Activated naive CD4-positive, alpha-beta T cell treated with anti-CD3 and anti-CD28 coated beads, Interleukin-2, amount 10 ng/mL, durations not matched to agents 7 days and 5 days (primary cell): ENCODE data around the gene CMTM2.
"Not testable (repeated sequence)": the region's sequence is repeated elsewhere in the genome, so short reads cannot be mapped to it uniquely, and the experiment has no call there.

Experiments
- CTCF ChIA-PET: fragments of 350-600 bp; sonication (Branson Sonifier 250); formaldehyde crosslinking; loops from one replicate; lab custom pipeline; 2021; ENCODE audit warnings: antibody characterized with exemption; lab: Charles Lee
- DNase-seq: peaks from one replicate; pipeline ENCODE4 v3.0.0-alpha.2; 2020
- H3K27ac Mint-ChIP-seq: one replicate; pipeline ENCODE4 v1.8.0; 2021; ENCODE audit warnings: mild to moderate bottlenecking, moderate library complexity, mixed read lengths
- H3K27me3 Mint-ChIP-seq: one replicate; pipeline ENCODE4 v1.8.0; 2021; ENCODE audit warnings: mild to moderate bottlenecking, mixed read lengths
- H3K36me3 Mint-ChIP-seq: one replicate; pipeline ENCODE4 v1.8.0; 2021; ENCODE audit warnings: mixed read lengths
- H3K4me1 Mint-ChIP-seq: one replicate; pipeline ENCODE4 v1.8.0; 2021; ENCODE audit warnings: mixed read lengths
- H3K4me3 Mint-ChIP-seq: one replicate; pipeline ENCODE4 v1.8.0; 2021; ENCODE audit warnings: mild to moderate bottlenecking, moderate library complexity, mixed read lengths
- H3K9me3 Mint-ChIP-seq: one replicate; pipeline ENCODE4 v1.8.0; 2021; ENCODE audit warnings: mixed read lengths

CMTM2 gene

GRCh38 chr16:66580605-66581209 is 1.4 kb downstream of the CMTM2 start:
- no peak overlapping the region for H3K4me3 Mint-ChIP-seq
- CTCF ChIA-PET = interaction anchor here (0.9 to 3.3 kb wide), 6 partner anchors 9 to 69 kb away, joined by 3 to 13 read pairs (median 6); no protein-coding TSS in a partner anchor
- H3K4me1 Mint-ChIP-seq = peaks cover 16% of the 10 kb centered on the region
- no peaks in the 10 kb centered on the region for H3K36me3 Mint-ChIP-seq
- no peaks in the 10 kb centered on the region for H3K9me3 Mint-ChIP-seq
- peaks cover 50% of the 10 kb centered on the region for H3K27me3 Mint-ChIP-seq
- no peak overlapping the region for H3K27ac Mint-ChIP-seq
- no peak for DNase-seq

GRCh38 chr16:66581246-66581952 is 2.1 kb downstream of the CMTM2 start:
- no peak overlapping the region for H3K4me3 Mint-ChIP-seq
- CTCF ChIA-PET = interaction anchor here (0.9 to 2.6 kb wide), 5 partner anchors 8 to 69 kb away, joined by 3 to 8 read pairs (median 4); no protein-coding TSS in a partner anchor
- H3K4me1 Mint-ChIP-seq = peaks cover 23% of the 10 kb centered on the region
- no peaks in the 10 kb centered on the region for H3K36me3 Mint-ChIP-seq
- DNase-seq = no peak
- H3K27ac Mint-ChIP-seq = no peak overlapping the region
- no peaks in the 10 kb centered on the region for H3K9me3 Mint-ChIP-seq
- H3K27me3 Mint-ChIP-seq = peaks cover 50% of the 10 kb centered on the region

DNA sequence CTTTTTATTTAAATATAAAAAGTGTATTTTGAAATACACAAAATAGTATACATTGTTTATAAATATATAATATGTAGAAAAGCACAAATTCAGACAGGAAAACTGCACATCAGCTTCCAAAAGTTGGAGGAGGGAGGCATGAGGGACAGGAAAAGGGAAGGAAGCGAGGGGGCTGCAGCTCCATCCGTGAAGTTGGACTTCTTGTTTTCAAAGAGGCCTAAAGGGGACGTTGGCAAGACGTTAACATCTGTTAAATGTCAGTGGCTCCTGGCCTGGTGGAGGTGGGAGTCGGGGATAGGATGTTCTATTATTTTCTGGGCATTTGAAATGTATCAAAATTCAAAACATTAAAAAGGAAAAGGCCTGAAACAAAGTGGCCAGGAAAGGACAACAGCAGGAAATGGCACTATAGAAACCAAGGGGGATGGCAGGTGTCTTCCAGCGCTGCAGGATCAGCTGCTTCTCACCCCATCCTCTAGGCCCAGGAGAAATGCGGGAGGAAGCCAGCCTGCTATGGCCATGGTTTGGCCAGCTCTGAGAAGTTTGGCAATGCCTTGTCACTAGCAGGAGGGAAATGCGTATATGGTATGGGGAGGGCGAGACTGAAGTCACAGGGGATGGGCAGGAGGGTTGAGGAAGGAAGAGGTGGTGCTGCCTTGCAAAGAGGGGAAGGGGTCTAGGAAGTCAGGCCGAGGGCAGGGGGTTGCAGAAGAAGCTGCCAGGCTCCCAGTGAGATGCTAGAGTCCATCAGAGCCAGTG is 6.4 kb downstream of the CMTM2 start:
- CTCF ChIA-PET = interaction anchor here (0.9 to 2.1 kb wide), 6 partner anchors 21 to 179 kb away, joined by 3 to 7 read pairs (median 4); no protein-coding TSS in a partner anchor
- Mint-ChIP-seq H3K9me3 (no peaks in the 10 kb centered on the region), H3K36me3 (no peaks in the 10 kb centered on the region), H3K27ac (peak overlapping the region; percentile 35), H3K4me1 (peaks cover 46% of the 10 kb centered on the region), H3K27me3 (peaks cover 16% of the 10 kb centered on the region), H3K4me3 (no peak overlapping the region)
- no peak for DNase-seq

- Mint-ChIP-seq H3K9me3 (no peaks in the 10 kb centered on the region), H3K27ac (peak overlapping the region; percentile 7)
- CTCF ChIA-PET = interaction anchor here (0.6 to 3.1 kb wide), 9 partner anchors 13 to 248 kb away, joined by 4 to 65 read pairs (median 31); partner anchors contain the start of gene CKLF
Observed at GRCh38 chr16:66587881-66588600, 8.8 kb downstream of the CMTM2 start.

GRCh38 chr16:66588981-66589713 is 9.9 kb downstream of the CMTM2 start:
- H3K9me3 Mint-ChIP-seq = no peaks in the 10 kb centered on the region
- peak overlapping the region; percentile 65 for H3K4me3 Mint-ChIP-seq
- DNase-seq = peak; percentile 81
- CTCF ChIA-PET = interaction anchor here (0.7 to 3.1 kb wide), 30 partner anchors 8 to 247 kb away, joined by 3 to 65 read pairs (median 6); partner anchors contain the start of genes CKLF and CMTM2
- peak overlapping the region; percentile 55 for H3K27ac Mint-ChIP-seq
- peaks cover 56% of the 10 kb centered on the region for H3K4me1 Mint-ChIP-seq
- peaks cover 9% of the 10 kb centered on the region for H3K27me3 Mint-ChIP-seq
- no peaks in the 10 kb centered on the region for H3K36me3 Mint-ChIP-seq

More at GRCh38 chr16:66587881-66588600, 8.8 kb downstream of the CMTM2 start:
- H3K27me3 Mint-ChIP-seq = peaks cover 9% of the 10 kb centered on the region
- H3K36me3 Mint-ChIP-seq = no peaks in the 10 kb centered on the region
- H3K4me1 Mint-ChIP-seq = peaks cover 56% of the 10 kb centered on the region
- no peak for DNase-seq
- no peak overlapping the region for H3K4me3 Mint-ChIP-seq

DNA sequence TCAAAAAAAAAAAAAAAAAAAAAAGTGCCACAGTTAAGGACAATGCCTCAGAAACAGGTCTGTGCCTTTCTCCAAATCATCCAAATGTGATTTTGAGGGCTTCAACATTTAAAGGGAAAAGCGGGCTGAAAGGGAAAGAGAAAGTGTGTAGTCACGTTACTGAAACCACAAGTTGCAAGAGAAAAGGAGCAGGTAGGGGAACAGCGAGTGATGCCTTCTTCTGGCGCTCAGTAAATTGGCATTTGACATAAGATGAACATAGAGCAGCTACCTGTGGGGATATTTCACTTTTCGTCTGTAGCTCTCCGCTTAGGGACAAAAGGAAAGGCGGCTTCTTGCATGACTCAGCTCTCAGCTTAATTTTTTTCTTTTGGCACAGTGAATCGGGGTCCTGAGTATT is 11.1 kb downstream of the CMTM2 start:
- Mint-ChIP-seq H3K27ac (peak overlapping the region; percentile 55), H3K27me3 (peaks cover 9% of the 10 kb centered on the region), H3K36me3 (no peaks in the 10 kb centered on the region), H3K4me3 (peak overlapping the region; percentile 65), H3K9me3 (no peaks in the 10 kb centered on the region), H3K4me1 (peaks cover 65% of the 10 kb centered on the region)
- DNase-seq = peak; percentile 59
- CTCF ChIA-PET = interaction anchor here (1.1 to 3.1 kb wide), 14 partner anchors 9 to 248 kb away, joined by 3 to 65 read pairs (median 19); partner anchors contain the start of gene CKLF

DNA sequence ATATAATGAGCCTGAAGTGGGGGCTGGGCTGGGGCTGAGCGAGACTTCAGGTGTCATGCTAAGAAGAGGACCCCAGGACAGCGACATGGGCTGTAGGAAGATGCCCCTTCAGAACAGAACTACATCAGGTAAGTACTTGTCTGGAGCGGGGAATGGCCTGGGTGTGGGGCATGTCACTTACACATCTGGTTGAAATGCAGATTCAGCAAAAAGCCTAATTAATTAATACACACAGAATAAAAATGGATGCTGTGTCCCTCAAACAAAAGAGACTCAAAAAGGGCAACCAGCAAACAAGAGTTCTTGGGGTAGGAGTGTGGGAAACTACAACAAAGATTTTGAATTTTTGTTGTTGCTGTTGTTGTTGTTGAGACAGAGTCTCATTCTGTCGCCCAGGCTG is 11.8 kb downstream of the CMTM2 start:
- Mint-ChIP-seq H3K4me1 (peaks cover 60% of the 10 kb centered on the region), H3K36me3 (no peaks in the 10 kb centered on the region), H3K9me3 (no peaks in the 10 kb centered on the region), H3K4me3 (no peak overlapping the region), H3K27me3 (peaks cover 9% of the 10 kb centered on the region), H3K27ac (no peak overlapping the region)
- no peak for DNase-seq
- CTCF ChIA-PET = interaction anchor here (1.1 to 3.1 kb wide), 9 partner anchors 9 to 233 kb away, joined by 3 to 65 read pairs (median 29); partner anchors contain the start of gene CKLF

GRCh38 chr16:66592241-66592640 is 13.0 kb downstream of the CMTM2 start:
- peaks cover 9% of the 10 kb centered on the region for H3K27me3 Mint-ChIP-seq
- H3K9me3 Mint-ChIP-seq = no peaks in the 10 kb centered on the region
- no peak overlapping the region for H3K27ac Mint-ChIP-seq
- no peak for DNase-seq
- no peaks in the 10 kb centered on the region for H3K36me3 Mint-ChIP-seq
- CTCF ChIA-PET = interaction anchor here (0.9 to 1.4 kb wide), 2 partner anchors 16 to 187 kb away, joined by 3 to 5 read pairs; no protein-coding TSS in a partner anchor
- no peak overlapping the region for H3K4me3 Mint-ChIP-seq
- peaks cover 62% of the 10 kb centered on the region for H3K4me1 Mint-ChIP-seq

- H3K27ac Mint-ChIP-seq = no peak overlapping the region
- peaks cover 5% of the 10 kb centered on the region for H3K27me3 Mint-ChIP-seq
Observed at GRCh38 chr16:66592814-66593213, 13.6 kb downstream of the CMTM2 start.

GRCh38 chr16:66594739-66595138 is 15.5 kb downstream of the CMTM2 start:
- H3K9me3 Mint-ChIP-seq = no peaks in the 10 kb centered on the region
- peaks cover 4% of the 10 kb centered on the region for H3K27me3 Mint-ChIP-seq
- H3K27ac Mint-ChIP-seq = no peak overlapping the region
- peaks cover 62% of the 10 kb centered on the region for H3K4me1 Mint-ChIP-seq
- no peaks in the 10 kb centered on the region for H3K36me3 Mint-ChIP-seq
- DNase-seq = no peak
- CTCF ChIA-PET = interaction anchor here (1.3 to 1.5 kb wide), 2 partner anchors 14 kb away, joined by 4 read pairs; no protein-coding TSS in a partner anchor
- no peak overlapping the region for H3K4me3 Mint-ChIP-seq

More at GRCh38 chr16:66592814-66593213, 13.6 kb downstream of the CMTM2 start:
- CTCF ChIA-PET = interaction anchor here (0.9 to 1.5 kb wide), 3 partner anchors 11 to 188 kb away, joined by 3 to 5 read pairs (median 3); no protein-coding TSS in a partner anchor
- peaks cover 63% of the 10 kb centered on the region for H3K4me1 Mint-ChIP-seq
- H3K9me3 Mint-ChIP-seq = no peaks in the 10 kb centered on the region
- no peak for DNase-seq
- H3K36me3 Mint-ChIP-seq = no peaks in the 10 kb centered on the region
- no peak overlapping the region for H3K4me3 Mint-ChIP-seq

GRCh38 chr16:66596559-66596958 is 17.3 kb downstream of the CMTM2 start:
- peaks cover 60% of the 10 kb centered on the region for H3K4me1 Mint-ChIP-seq

GRCh38 chr16:66596986-66597848 is 18.0 kb downstream of the CMTM2 start:
- Mint-ChIP-seq H3K4me3 (peak overlapping the region; percentile 41), H3K27ac (peak overlapping the region; percentile 95), H3K27me3 (no peaks in the 10 kb centered on the region), H3K9me3 (peaks cover 8% of the 10 kb centered on the region), H3K4me1 (peaks cover 57% of the 10 kb centered on the region), H3K36me3 (peaks cover 10% of the 10 kb centered on the region)
- DNase-seq = peak; percentile 43
- CTCF ChIA-PET = interaction anchor here (1.5 to 5.6 kb wide), 3 partner anchors 7 to 11 kb away, joined by 5 to 29 read pairs (median 10); no protein-coding TSS in a partner anchor

More at GRCh38 chr16:66596559-66596958, 17.3 kb downstream of the CMTM2 start:
- not testable (repeated sequence) for DNase-seq, H3K27me3 Mint-ChIP-seq, H3K36me3 Mint-ChIP-seq, H3K9me3 Mint-ChIP-seq
- H3K27ac Mint-ChIP-seq = peak overlapping the region; percentile 95
- CTCF ChIA-PET = interaction anchor here (1.5 to 1.9 kb wide), 2 partner anchors 10 to 12 kb away, joined by 5 to 10 read pairs; no protein-coding TSS in a partner anchor
- H3K4me3 Mint-ChIP-seq = peak overlapping the region; percentile 16
